SK-N-MC (cell line): ENCODE measurements around the gene ZFP36.

Source experiments
- EZH2 ChIP-seq: fragments of 200-600 bp; sonication (generic); IDR thresholded peaks from one replicate; pipeline ENCODE4 v1.6.1; 2017; ENCODE audit warnings: antibody characterized with exemption
- POLR2AphosphoS5 ChIP-seq: IDR thresholded peaks from 2 replicates; pipeline ENCODE4 v1.6.1; 2012; ENCODE audit warnings: mild to moderate bottlenecking, low read depth, low read length, borderline replicate concordance

- TF ChIP-seq EZH2 = no peak
- no peak for TF ChIP-seq POLR2AphosphoS5
These were observed 688 bp downstream of the ZFP36 start for GRCh38 chr19:39407410-39407659.
